Keratinocyte (primary cell): ENCODE data around the gene MAOA. TPM values are rescaled to one million over a fixed set of nuclear protein-coding genes. Genes with fewer than 3 reads are reported as not detected.

Source experiments
- DNase-seq: peaks from one replicate; pipeline ENCODE4 v3.0.0-alpha.2; 2011; ENCODE audit warnings: low read depth, missing footprints, low spot score
- FAIRE-seq: peaks from 2 replicates; lab custom pipeline; 2011; peaks lifted over from hg19 to GRCh38; lab: Jason Lieb, UNC
- H2AFZ ChIP-seq: 2 replicates; pipeline ENCODE4 v1.6.0; 2012; ENCODE audit warnings: low read length, control low read depth, inconsistent platforms; ENCODE audit not compliant: control insufficient read depth
- H3K27ac ChIP-seq: 2 replicates; pipeline ENCODE4 v1.5.1; 2011; ENCODE audit warnings: low read length; ENCODE audit not compliant: control insufficient read depth, insufficient read depth
- H3K27me3 ChIP-seq: 3 replicates; pipeline ENCODE4 v1.6.0; 2011; ENCODE audit warnings: low read length; ENCODE audit not compliant: control insufficient read depth, insufficient read depth; ENCODE audit errors: extremely low read depth
- H3K36me3 ChIP-seq, 2 experiments: 2 replicates in 1 of 2; 3 replicates in 1 of 2; pipeline ENCODE4 v1.5.1; 2011; ENCODE audit warnings: low read length in 2 of 2, mild to moderate bottlenecking in 1 of 2; ENCODE audit not compliant: control insufficient read depth in 2 of 2, insufficient read depth in 2 of 2; ENCODE audit errors: extremely low read depth in 1 of 2
- H3K4me1 ChIP-seq: 3 replicates; pipeline ENCODE4 v1.5.1; 2011; ENCODE audit warnings: low read length; ENCODE audit not compliant: control insufficient read depth, insufficient read depth; ENCODE audit errors: extremely low read depth
- H3K4me2 ChIP-seq: 3 replicates; pipeline ENCODE4 v1.6.0; 2011; ENCODE audit warnings: low read depth, low read length; ENCODE audit not compliant: control insufficient read depth, insufficient read depth; ENCODE audit errors: extremely low read depth
- H3K4me3 ChIP-seq, 3 experiments: fragments of 200-600 bp in 1 of 3; sonication (generic) in 1 of 3; 2 replicates in 2 of 3; 3 replicates in 1 of 3; pipeline ENCODE4 v1.5.1; 2011 to 2016; ENCODE audit warnings: low read length in 3 of 3, mild to moderate bottlenecking in 3 of 3, control low read depth in 2 of 3, inconsistent platforms in 1 of 3, low read depth in 1 of 3, mixed read lengths in 1 of 3, mixed run types in 1 of 3, moderate library complexity in 1 of 3; ENCODE audit not compliant: control insufficient read depth in 2 of 3, insufficient read depth in 2 of 3; ENCODE audit errors: extremely low read depth in 1 of 3
- H3K79me2 ChIP-seq: 2 replicates; pipeline ENCODE4 v1.6.0; 2012; ENCODE audit warnings: low read length; ENCODE audit not compliant: control insufficient read depth, insufficient read depth
- H3K9ac ChIP-seq: 3 replicates; pipeline ENCODE4 v1.6.0; 2011; ENCODE audit warnings: low read length; ENCODE audit not compliant: control insufficient read depth, insufficient read depth; ENCODE audit errors: extremely low read depth
- H3K9me1 ChIP-seq: 3 replicates; pipeline ENCODE4 v1.6.0; 2011; ENCODE audit warnings: low read length; ENCODE audit not compliant: control insufficient read depth, insufficient read depth; ENCODE audit errors: extremely low read depth
- H3K9me3 ChIP-seq: 2 replicates; pipeline ENCODE4 v1.5.1; 2012; ENCODE audit warnings: low read depth, low read length; ENCODE audit not compliant: control insufficient read depth
- H4K20me1 ChIP-seq: 3 replicates; pipeline ENCODE4 v1.6.0; 2011; ENCODE audit warnings: low read length; ENCODE audit not compliant: control insufficient read depth, insufficient read depth; ENCODE audit errors: extremely low read depth
- EZH2 ChIP-seq: IDR thresholded peaks from one replicate; pipeline ENCODE4 v1.6.1; 2012; ENCODE audit warnings: inconsistent platforms, mild to moderate bottlenecking, low read length, moderate library complexity
- dilution Hi-C: fragments of 300-500 bp; cut with MboI; formaldehyde crosslinking; loops from one replicate; pipeline ENCODE4 v1.7.0; 2020; ENCODE audit warnings: low sequenced_read_pairs; ENCODE audit not compliant: extremely low pct_ligation_motif_present
- polyA plus RNA-seq, 5 experiments: library from polyadenylated mRNA; depleted of rRNA in 3 of 5; stranded (reverse) in 3 of 5; stranded (forward) in 1 of 5; unstranded in 1 of 5; fragments of >200 nt; gene quantifications; 1 replicate in 1 of 5; 2 replicates in 3 of 5; 3 replicates in 1 of 5; pipeline versions ENCODE4 v1.2.1 to v1.2.3, GENCODE V29; 2011 to 2012; ENCODE audit warnings: missing spikeins in 2 of 5, low read depth in 1 of 5, low replicate concordance in 1 of 5
- TF ChIP-seq, protein P1 (sequence below), 3 experiments: IDR thresholded peaks in 1 of 3; conservative IDR thresholded peaks in 1 of 3; optimal IDR thresholded peaks in 1 of 3; 2 replicates in 2 of 3; 3 replicates in 1 of 3; pipeline versions ENCODE3 to v1.5.1; 2011; ENCODE audit warnings: low read length in 3 of 3, mild to moderate bottlenecking in 3 of 3, moderate library complexity in 2 of 3, control low read depth in 1 of 3, inconsistent platforms in 1 of 3; ENCODE audit not compliant: insufficient read depth in 2 of 3; ENCODE audit errors: extremely low read depth in 1 of 3

Gene MAOA
- polyA plus RNA-seq, 1 donor (not counting 4 experiments of a cell fraction or from before 2014, with no cell fraction given): 69.7 TPM

DNA sequence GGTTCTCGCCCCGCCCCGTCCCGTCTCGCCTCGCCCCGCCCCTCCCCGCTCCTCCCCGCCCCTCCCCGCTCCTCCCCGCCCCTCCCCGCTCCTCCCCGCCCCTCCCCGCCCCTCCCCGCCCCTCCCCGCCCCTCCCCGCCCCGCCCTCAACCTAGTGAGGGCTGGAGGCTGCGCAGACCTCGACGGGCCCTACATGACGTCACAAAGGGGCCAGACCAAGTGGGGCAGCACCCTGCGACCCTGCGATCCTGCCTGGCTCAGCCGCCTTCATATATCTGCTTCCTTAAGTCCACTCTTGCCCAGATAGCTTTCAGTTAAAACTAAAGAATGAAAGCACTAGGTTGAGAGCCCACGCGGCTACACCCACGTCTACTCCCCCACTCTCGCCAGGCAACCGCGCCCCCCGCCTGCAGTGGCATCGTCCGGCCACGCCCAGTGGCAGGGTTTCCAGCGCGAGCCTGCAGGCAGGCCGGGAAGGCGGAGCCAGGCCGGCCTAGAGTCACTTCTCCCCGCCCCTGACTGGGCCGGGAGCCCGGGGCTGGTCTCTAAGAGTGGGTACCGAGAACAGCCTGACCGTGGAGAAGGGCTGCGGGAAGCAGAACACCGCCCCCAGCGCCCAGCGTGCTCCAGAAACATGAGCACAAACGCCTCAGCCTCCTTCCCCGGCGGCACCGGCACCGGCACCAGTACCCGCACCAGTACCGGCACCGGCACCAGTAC is 1.5 kb upstream of the MAOA start:
- Histone ChIP-seq H3K4me2 (peak overlapping the region; percentile 93), H3K9me1 (no peaks in the 10 kb centered on the region), H3K4me3 (peak overlapping the region; percentile 59 to 81 (median 74)), H3K27ac (peak overlapping the region; percentile 90), H4K20me1 (no peaks in the 10 kb centered on the region), H3K79me2 (peaks cover 21% of the 10 kb centered on the region), H3K36me3 (no peaks in the 10 kb centered on the region), H3K9me3 (no peaks in the 10 kb centered on the region), H3K27me3 (no peaks in the 10 kb centered on the region), H3K4me1 (peaks cover 6% of the 10 kb centered on the region), H3K9ac (peak overlapping the region; percentile 90), H2AFZ (peak overlapping the region; percentile 66)
- TF ChIP-seq EZH2: no peak
- TF ChIP-seq, protein P1, sequence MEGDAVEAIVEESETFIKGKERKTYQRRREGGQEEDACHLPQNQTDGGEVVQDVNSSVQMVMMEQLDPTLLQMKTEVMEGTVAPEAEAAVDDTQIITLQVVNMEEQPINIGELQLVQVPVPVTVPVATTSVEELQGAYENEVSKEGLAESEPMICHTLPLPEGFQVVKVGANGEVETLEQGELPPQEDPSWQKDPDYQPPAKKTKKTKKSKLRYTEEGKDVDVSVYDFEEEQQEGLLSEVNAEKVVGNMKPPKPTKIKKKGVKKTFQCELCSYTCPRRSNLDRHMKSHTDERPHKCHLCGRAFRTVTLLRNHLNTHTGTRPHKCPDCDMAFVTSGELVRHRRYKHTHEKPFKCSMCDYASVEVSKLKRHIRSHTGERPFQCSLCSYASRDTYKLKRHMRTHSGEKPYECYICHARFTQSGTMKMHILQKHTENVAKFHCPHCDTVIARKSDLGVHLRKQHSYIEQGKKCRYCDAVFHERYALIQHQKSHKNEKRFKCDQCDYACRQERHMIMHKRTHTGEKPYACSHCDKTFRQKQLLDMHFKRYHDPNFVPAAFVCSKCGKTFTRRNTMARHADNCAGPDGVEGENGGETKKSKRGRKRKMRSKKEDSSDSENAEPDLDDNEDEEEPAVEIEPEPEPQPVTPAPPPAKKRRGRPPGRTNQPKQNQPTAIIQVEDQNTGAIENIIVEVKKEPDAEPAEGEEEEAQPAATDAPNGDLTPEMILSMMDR (optimal IDR thresholded peaks at IDR 0.05 in 1 of 3, IDR thresholded peaks at IDR 0.05 in 1 of 3, conservative IDR thresholded peaks at IDR 0.05 in 1 of 3; ENCODE audit: extremely low read depth in 1 of 3, insufficient read depth in 2 of 3, low read length in 3 of 3): peak in 2 of 3 experiments; percentile 34 to 47
- FAIRE-seq: no peak
- dilution Hi-C loops: no loop called here
- no peak for DNase-seq

DNA sequence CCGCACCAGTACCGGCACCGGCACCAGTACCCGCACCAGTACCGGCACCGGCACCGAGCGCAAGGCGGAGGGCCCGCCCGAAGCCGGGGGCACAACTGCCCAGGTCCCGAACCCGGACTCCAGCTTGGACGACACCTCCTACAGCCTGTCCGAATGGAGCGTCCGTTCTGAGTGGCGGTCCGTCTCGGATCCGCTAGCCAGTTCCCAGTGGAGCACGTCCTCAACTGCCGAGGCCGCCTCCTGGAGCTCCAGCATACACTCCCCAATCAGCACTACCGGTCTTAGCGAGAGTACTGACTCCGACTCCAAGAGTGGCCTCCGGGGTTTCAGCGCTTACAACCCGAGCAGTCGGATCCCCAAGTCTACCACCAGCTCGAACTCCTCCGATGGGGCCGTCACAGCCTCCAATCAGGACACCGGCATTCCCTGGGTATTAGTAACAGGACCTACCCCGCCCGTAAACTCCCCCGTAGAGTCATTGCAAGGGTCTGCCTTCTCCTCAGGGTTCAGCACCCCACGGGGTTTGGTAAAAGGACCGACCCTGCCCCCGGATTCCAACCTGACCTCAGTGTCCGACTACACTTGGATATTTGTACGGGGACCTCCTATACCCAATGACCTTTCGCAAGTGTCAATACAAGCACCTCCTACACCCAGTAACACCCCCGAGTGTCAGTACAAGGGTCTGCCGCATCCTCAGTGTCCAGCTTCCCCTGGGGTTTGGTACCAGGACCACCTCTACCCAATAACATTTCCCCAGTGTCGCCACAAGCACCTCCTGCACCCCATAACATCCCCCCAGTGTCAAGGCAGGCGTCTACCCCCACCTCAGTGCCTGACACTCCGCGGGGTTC is 721 bp upstream of the MAOA start:
- Histone ChIP-seq H3K9me1 (no peaks in the 10 kb centered on the region), H3K36me3 (no peaks in the 10 kb centered on the region), H3K27me3 (no peaks in the 10 kb centered on the region), H3K4me1 (peaks cover 6% of the 10 kb centered on the region), H3K9ac (peak overlapping the region; percentile 90), H3K27ac (peak overlapping the region; percentile 90), H3K9me3 (no peaks in the 10 kb centered on the region), H3K4me2 (peak overlapping the region; percentile 93), H4K20me1 (no peaks in the 10 kb centered on the region), H3K79me2 (peaks cover 28% of the 10 kb centered on the region), H2AFZ (peak overlapping the region; percentile 53), H3K4me3 (peak overlapping the region; percentile 59 to 81 (median 74))
- no peak for TF ChIP-seq EZH2
- TF ChIP-seq, protein P1 (optimal IDR thresholded peaks at IDR 0.05 in 1 of 3, IDR thresholded peaks at IDR 0.05 in 1 of 3, conservative IDR thresholded peaks at IDR 0.05 in 1 of 3; ENCODE audit: extremely low read depth in 1 of 3, insufficient read depth in 2 of 3, low read length in 3 of 3): no peak
- DNase-seq: peak; percentile 26
- FAIRE-seq: no peak
- dilution Hi-C loops: no loop called here
